Adrenal gland (tissue), 5 donors: ENCODE results near the gene DVL1.

ENCODE experiments used
- POLR2A ChIP-seq, 2 donors: fragments of 450-650 bp; IDR thresholded peaks; one replicate each; pipeline ENCODE4 v1.6.1; 2017; ENCODE audit warnings: antibody characterized with exemption in 2 of 2, mild to moderate bottlenecking in 2 of 2, moderate library complexity in 1 of 2
- TF ChIP-seq, protein P1 (sequence below), 6 experiments: fragments of 450-650 bp in 4 of 6; fragments of 200-600 bp in 2 of 6; sonication (generic) in 1 of 6; IDR thresholded peaks; 1 replicate in 5 of 6; 2 replicates in 1 of 6; pipeline versions ENCODE4 v1.5.1 to v1.8.0; 2016 to 2021; ENCODE audit warnings: antibody characterized with exemption in 6 of 6, mild to moderate bottlenecking in 2 of 6, moderate library complexity in 1 of 6
- donor health status: DM: no; HTN: no; CAD: no.

DNA sequence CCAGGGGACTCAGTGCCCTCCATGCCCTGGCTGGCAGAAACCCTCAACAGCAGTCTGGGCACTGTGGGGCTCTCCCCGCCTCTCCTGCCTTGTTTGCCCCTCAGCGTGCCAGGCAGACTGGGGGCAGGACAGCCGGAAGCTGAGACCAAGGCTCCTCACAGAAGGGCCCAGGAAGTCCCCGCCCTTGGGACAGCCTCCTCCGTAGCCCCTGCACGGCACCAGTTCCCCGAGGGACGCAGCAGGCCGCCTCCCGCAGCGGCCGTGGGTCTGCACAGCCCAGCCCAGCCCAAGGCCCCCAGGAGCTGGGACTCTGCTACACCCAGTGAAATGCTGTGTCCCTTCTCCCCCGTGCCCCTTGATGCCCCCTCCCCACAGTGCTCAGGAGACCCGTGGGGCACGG, 21.0 kb downstream of the DVL1 start:
- TF ChIP-seq, protein P1, sequence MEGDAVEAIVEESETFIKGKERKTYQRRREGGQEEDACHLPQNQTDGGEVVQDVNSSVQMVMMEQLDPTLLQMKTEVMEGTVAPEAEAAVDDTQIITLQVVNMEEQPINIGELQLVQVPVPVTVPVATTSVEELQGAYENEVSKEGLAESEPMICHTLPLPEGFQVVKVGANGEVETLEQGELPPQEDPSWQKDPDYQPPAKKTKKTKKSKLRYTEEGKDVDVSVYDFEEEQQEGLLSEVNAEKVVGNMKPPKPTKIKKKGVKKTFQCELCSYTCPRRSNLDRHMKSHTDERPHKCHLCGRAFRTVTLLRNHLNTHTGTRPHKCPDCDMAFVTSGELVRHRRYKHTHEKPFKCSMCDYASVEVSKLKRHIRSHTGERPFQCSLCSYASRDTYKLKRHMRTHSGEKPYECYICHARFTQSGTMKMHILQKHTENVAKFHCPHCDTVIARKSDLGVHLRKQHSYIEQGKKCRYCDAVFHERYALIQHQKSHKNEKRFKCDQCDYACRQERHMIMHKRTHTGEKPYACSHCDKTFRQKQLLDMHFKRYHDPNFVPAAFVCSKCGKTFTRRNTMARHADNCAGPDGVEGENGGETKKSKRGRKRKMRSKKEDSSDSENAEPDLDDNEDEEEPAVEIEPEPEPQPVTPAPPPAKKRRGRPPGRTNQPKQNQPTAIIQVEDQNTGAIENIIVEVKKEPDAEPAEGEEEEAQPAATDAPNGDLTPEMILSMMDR (IDR thresholded peaks at IDR 0.05) = no peak
- TF ChIP-seq POLR2A (IDR thresholded peaks at IDR 0.05) = no peak
